Peyer's patch (tissue), 4 donors: ENCODE measurements around the gene TPRN.

Source experiments
- CTCF ChIP-seq, 6 experiments: fragments of 450-650 bp in 4 of 6; fragments of 200-600 bp in 2 of 6; sonication (generic) in 1 of 6; IDR thresholded peaks; one replicate each; pipeline ENCODE4 v1.5.1; 2017 to 2019; ENCODE audit warnings: antibody characterized with exemption in 6 of 6, mild to moderate bottlenecking in 3 of 6, moderate library complexity in 1 of 6
- POLR2A ChIP-seq, 2 donors: fragments of 450-650 bp; IDR thresholded peaks; one replicate each; pipeline ENCODE4 v1.5.1; 2017; ENCODE audit warnings: antibody characterized with exemption in 2 of 2, mild to moderate bottlenecking in 2 of 2, moderate library complexity in 2 of 2

- TF ChIP-seq CTCF (IDR thresholded peaks at IDR 0.05) (no peak), POLR2A (IDR thresholded peaks at IDR 0.05) (no peak)
Observed at GRCh38 chr9:137233143-137233980, 32.8 kb upstream of the TPRN start.
